Panc1 (cell line): Measurements from ENCODE around the gene LRRFIP2.

ENCODE experiments used
- SIN3A ChIP-seq: IDR thresholded peaks from 2 replicates; pipeline ENCODE4 v1.6.1; 2012; ENCODE audit warnings: low read depth, mild to moderate bottlenecking, low read length, moderate library complexity, borderline replicate concordance; ENCODE audit not compliant: insufficient read depth
- TF ChIP-seq, protein P1 (sequence below), 2 experiments: IDR thresholded peaks; 2 replicates each; pipeline ENCODE4 v1.6.1; 2011 to 2012; ENCODE audit warnings: low read depth in 2 of 2, control low read depth in 1 of 2, low read length in 1 of 2, mild to moderate bottlenecking in 1 of 2, moderate library complexity in 1 of 2; ENCODE audit not compliant: insufficient read depth in 1 of 2
- TF ChIP-seq, protein P2 (sequence below): fragments of 450-650 bp; IDR thresholded peaks from 2 replicates; pipeline ENCODE4 v1.5.1; 2017; ENCODE audit warnings: mild to moderate bottlenecking

DNA sequence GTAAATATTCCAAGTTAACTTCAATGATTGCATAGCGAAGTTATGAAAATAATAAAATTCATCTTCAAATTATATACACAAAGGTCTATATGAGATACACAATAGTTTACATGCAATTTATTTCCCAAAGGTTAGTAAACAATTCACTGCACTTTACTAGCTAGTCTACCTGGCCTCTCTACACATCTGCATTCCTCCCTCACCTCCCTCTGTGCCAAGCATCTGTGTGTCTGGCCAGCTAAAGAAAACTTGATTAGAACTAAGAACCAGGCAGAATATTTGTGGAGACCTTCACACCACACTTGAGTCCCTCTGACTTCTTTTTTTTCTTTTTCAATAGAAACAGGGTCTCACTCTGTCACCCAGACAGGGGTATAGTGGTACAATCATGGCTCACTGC, 61.4 kb downstream of the LRRFIP2 start:
- TF ChIP-seq SIN3A = no peak
- TF ChIP-seq, protein P1, sequence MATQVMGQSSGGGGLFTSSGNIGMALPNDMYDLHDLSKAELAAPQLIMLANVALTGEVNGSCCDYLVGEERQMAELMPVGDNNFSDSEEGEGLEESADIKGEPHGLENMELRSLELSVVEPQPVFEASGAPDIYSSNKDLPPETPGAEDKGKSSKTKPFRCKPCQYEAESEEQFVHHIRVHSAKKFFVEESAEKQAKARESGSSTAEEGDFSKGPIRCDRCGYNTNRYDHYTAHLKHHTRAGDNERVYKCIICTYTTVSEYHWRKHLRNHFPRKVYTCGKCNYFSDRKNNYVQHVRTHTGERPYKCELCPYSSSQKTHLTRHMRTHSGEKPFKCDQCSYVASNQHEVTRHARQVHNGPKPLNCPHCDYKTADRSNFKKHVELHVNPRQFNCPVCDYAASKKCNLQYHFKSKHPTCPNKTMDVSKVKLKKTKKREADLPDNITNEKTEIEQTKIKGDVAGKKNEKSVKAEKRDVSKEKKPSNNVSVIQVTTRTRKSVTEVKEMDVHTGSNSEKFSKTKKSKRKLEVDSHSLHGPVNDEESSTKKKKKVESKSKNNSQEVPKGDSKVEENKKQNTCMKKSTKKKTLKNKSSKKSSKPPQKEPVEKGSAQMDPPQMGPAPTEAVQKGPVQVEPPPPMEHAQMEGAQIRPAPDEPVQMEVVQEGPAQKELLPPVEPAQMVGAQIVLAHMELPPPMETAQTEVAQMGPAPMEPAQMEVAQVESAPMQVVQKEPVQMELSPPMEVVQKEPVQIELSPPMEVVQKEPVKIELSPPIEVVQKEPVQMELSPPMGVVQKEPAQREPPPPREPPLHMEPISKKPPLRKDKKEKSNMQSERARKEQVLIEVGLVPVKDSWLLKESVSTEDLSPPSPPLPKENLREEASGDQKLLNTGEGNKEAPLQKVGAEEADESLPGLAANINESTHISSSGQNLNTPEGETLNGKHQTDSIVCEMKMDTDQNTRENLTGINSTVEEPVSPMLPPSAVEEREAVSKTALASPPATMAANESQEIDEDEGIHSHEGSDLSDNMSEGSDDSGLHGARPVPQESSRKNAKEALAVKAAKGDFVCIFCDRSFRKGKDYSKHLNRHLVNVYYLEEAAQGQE (IDR thresholded peaks at IDR 0.05; ENCODE audit: insufficient read depth in 1 of 2, low read depth in 2 of 2, low read length in 1 of 2) = no peak
- TF ChIP-seq, protein P2, sequence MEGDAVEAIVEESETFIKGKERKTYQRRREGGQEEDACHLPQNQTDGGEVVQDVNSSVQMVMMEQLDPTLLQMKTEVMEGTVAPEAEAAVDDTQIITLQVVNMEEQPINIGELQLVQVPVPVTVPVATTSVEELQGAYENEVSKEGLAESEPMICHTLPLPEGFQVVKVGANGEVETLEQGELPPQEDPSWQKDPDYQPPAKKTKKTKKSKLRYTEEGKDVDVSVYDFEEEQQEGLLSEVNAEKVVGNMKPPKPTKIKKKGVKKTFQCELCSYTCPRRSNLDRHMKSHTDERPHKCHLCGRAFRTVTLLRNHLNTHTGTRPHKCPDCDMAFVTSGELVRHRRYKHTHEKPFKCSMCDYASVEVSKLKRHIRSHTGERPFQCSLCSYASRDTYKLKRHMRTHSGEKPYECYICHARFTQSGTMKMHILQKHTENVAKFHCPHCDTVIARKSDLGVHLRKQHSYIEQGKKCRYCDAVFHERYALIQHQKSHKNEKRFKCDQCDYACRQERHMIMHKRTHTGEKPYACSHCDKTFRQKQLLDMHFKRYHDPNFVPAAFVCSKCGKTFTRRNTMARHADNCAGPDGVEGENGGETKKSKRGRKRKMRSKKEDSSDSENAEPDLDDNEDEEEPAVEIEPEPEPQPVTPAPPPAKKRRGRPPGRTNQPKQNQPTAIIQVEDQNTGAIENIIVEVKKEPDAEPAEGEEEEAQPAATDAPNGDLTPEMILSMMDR = no peak
